ENCODE measurements around the gene KIAA0040. TPM values are rescaled to one million over a fixed set of nuclear protein-coding genes. Genes with fewer than 3 reads are reported as not detected.

The KIAA0040 gene
- total and polyA plus RNA-seq, 3 donors from 2014 or later: 5.8 to 10.3 (median 8.2) TPM

DNA sequence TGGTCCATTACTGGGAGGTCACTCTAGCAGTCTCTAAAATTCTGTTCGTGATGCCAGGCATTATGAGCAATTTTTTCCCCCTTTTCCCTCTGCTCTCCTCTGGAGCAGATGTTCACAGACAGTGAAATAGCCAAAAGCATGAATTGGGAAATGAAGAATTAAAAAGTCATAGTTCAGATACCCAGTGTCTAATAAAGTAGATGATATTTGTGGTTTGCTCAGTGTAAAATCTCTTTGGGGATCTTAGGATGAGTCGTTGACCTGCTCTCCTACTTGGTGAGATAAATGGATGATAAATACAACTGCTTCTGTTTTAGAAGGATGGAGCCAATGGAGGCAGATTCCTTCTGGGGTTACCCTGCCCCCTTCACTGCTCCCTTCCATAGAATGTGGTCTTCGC is 56.3 kb downstream of the KIAA0040 start:
- 79 to 83% methylated on average over 3 of the region's 3 CpGs for WGBS, 2 donors
- no peak for TF ChIP-seq POLR2A (IDR thresholded peaks at IDR 0.05)
- TF ChIP-seq, protein P1, sequence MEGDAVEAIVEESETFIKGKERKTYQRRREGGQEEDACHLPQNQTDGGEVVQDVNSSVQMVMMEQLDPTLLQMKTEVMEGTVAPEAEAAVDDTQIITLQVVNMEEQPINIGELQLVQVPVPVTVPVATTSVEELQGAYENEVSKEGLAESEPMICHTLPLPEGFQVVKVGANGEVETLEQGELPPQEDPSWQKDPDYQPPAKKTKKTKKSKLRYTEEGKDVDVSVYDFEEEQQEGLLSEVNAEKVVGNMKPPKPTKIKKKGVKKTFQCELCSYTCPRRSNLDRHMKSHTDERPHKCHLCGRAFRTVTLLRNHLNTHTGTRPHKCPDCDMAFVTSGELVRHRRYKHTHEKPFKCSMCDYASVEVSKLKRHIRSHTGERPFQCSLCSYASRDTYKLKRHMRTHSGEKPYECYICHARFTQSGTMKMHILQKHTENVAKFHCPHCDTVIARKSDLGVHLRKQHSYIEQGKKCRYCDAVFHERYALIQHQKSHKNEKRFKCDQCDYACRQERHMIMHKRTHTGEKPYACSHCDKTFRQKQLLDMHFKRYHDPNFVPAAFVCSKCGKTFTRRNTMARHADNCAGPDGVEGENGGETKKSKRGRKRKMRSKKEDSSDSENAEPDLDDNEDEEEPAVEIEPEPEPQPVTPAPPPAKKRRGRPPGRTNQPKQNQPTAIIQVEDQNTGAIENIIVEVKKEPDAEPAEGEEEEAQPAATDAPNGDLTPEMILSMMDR (IDR thresholded peaks at IDR 0.05): no peak
- no peaks in the 10 kb centered on the region for H3K36me3 ChIP-seq (ENCODE audit: low read depth, missing control alignments)
- no peaks in the 10 kb centered on the region for H3K9me3 ChIP-seq
- peaks cover 2% of the 10 kb centered on the region for H3K4me1 ChIP-seq
- H3K4me3 ChIP-seq: no peak overlapping the region
- intact Hi-C loops (cut with DNase I; ENCODE audit: low total_unique reads): no loop called here
- H3K27me3 ChIP-seq: no peaks in the 10 kb centered on the region
- no peak for DNase-seq
- no peak overlapping the region for H3K27ac ChIP-seq

DNA sequence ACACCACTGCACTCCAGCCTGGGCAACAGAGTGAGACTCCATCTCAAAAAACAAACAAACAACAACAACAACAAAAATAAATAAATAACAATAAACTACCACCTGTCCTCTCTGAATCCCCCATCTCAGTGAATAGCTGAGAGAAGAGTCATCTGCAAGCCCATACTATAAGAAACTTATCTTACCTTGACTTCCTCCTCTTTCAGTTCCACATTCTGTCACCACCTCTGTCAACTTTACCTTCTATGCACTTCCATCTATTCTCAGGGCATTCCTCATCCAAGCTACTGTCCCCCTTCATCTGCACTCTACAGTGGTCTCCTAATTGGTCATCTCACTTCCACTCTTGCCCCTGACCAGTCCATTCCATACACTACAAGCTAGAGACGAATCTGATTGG is 58.1 kb downstream of the KIAA0040 start:
- 85 to 94% methylated on average over 1 of the region's 1 CpG for WGBS, 2 donors
- no peaks in the 10 kb centered on the region for H3K9me3 ChIP-seq
- no peak overlapping the region for H3K4me3 ChIP-seq
- H3K36me3 ChIP-seq (ENCODE audit: low read depth, missing control alignments): no peaks in the 10 kb centered on the region
- peaks cover 6% of the 10 kb centered on the region for H3K4me1 ChIP-seq
- intact Hi-C loops (cut with DNase I; ENCODE audit: low total_unique reads): no loop called here
- TF ChIP-seq, protein P1 (IDR thresholded peaks at IDR 0.05): no peak
- TF ChIP-seq POLR2A (IDR thresholded peaks at IDR 0.05): no peak
- no peak for DNase-seq
- no peaks in the 10 kb centered on the region for H3K27me3 ChIP-seq
- H3K27ac ChIP-seq: no peak overlapping the region

DNA sequence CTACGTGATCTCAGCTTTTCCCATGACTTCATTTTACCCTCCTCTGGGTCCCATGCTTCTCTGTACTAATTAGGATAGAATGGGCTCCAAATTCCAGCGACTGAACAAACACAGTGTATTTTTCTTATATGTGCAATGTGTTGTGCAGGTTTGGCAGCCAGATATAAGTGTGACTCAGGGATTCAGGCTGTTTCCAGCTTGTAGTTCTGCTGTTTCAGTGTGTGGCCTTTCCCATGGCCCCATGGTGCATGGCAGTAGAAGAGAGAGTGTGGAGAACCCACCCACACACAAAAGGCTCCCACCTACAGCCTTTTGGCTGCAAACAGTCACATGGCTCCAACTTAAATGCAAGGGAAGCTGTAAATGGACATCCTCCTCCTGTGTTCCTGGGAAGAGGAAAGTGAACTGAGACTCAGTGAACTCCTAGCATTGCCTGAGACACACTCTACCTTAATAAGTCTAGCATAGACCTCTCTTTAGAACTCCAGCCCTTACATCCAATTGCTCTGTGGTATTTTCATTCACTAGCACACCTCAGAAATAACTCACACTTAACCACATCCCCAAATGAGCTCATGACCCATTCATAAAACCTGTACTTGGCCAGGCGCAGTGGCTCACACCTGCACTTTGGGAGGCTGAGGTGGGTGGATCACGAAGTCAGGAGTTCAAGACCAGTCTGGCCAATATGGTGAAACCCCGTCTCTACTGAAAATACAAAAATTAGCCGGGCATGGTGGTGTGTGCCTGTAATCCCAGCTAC is 58.7 kb downstream of the KIAA0040 start:
- DNase-seq: no peak
- H3K36me3 ChIP-seq (ENCODE audit: low read depth, missing control alignments): no peaks in the 10 kb centered on the region
- no peaks in the 10 kb centered on the region for H3K9me3 ChIP-seq
- intact Hi-C loops (cut with DNase I; ENCODE audit: low total_unique reads): no loop called here
- H3K4me1 ChIP-seq: peaks cover 8% of the 10 kb centered on the region
- no peaks in the 10 kb centered on the region for H3K27me3 ChIP-seq
- no peak overlapping the region for H3K27ac ChIP-seq
- no peak overlapping the region for H3K4me3 ChIP-seq
- WGBS, 2 donors: 87 to 90% methylated on average over 6 of the region's 6 CpGs
- TF ChIP-seq, protein P1 (IDR thresholded peaks at IDR 0.05): no peak
- TF ChIP-seq POLR2A (IDR thresholded peaks at IDR 0.05): no peak

DNA sequence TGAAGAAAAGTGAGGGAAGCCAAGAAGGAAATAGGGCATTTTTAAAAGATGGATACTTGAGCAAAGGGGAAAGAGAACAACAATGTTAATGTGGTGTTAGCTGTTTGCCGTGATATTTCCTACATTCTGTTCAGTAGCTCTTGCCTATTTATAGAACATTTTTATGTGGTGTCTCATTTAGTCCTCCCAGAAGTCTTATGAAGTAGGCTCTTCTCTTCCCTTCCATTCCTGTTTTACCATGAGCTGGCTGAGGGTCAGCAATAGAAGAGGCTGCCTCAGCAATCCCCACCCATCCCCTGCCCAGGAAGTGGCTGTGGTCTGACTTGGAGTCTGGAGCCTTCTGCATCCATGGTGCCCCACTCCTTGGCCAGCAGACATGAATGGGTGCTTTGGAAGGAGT is 60.1 kb downstream of the KIAA0040 start:
- H3K9me3 ChIP-seq: no peaks in the 10 kb centered on the region
- H3K4me1 ChIP-seq: peaks cover 8% of the 10 kb centered on the region
- H3K27ac ChIP-seq: no peak overlapping the region
- intact Hi-C loops (cut with DNase I; ENCODE audit: low total_unique reads): no loop called here
- H3K4me3 ChIP-seq: no peak overlapping the region
- 66 to 67% methylated on average over 1 of the region's 1 CpG for WGBS, 2 donors
- TF ChIP-seq, protein P1 (IDR thresholded peaks at IDR 0.05): no peak
- no peak for TF ChIP-seq POLR2A (IDR thresholded peaks at IDR 0.05)
- H3K36me3 ChIP-seq (ENCODE audit: low read depth, missing control alignments): no peaks in the 10 kb centered on the region
- no peaks in the 10 kb centered on the region for H3K27me3 ChIP-seq
- DNase-seq: no peak

DNA sequence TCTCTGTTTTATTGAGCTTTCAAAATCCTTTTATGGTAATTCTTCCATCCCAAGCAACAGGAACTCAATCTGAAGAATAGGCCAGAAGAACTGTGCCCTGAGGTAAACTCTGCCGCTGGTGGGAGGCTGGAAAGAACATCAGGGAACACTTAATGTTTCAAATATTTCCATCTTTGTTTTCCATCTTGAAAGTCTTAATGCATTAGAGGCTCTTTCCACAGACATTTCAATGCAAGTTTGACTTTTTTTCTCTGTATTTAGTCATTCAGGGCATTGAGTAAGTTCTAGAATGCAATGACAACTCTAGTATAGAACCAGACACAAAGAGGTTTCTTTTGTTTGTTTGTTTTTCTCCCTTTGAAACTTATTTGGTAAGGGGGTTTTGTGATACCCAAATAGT is 61.5 kb downstream of the KIAA0040 start:
- Histone ChIP-seq H3K27ac (no peak overlapping the region), H3K4me1 (peaks cover 8% of the 10 kb centered on the region), H3K27me3 (no peaks in the 10 kb centered on the region), H3K36me3 (ENCODE audit: low read depth, missing control alignments) (no peaks in the 10 kb centered on the region), H3K4me3 (no peak overlapping the region), H3K9me3 (no peaks in the 10 kb centered on the region)
- DNase-seq: no peak
- TF ChIP-seq, protein P1 (IDR thresholded peaks at IDR 0.05): no peak
- no peak for TF ChIP-seq POLR2A (IDR thresholded peaks at IDR 0.05)
- intact Hi-C loops (cut with DNase I; ENCODE audit: low total_unique reads): no loop called here
- 38 to 57% methylated on average over 1 of the region's 1 CpG for WGBS, 2 donors
